Epidermal melanocyte (primary cell): ENCODE measurements around the gene TBC1D10A.

Experiments used
- DNase-seq: peaks from one replicate; pipeline ENCODE4 v3.0.0; 2011; ENCODE audit warnings: low spot score; ENCODE audit not compliant: insufficient read length

Gene TBC1D10A

GRCh38 chr22:30249049-30250038 lies 77.4 kb downstream of the TBC1D10A start:
- DNase-seq: no peak

GRCh38 chr22:30248484-30248883 lies 78.3 kb downstream of the TBC1D10A start:
- no peak for DNase-seq

- no peak for DNase-seq
Observed at GRCh38 chr22:30247974-30248373, 78.8 kb downstream of the TBC1D10A start.

- DNase-seq: no peak
Observed at GRCh38 chr22:30247561-30247960, 79.2 kb downstream of the TBC1D10A start.

GRCh38 chr22:30246814-30247376 lies 79.8 kb downstream of the TBC1D10A start:
- no peak for DNase-seq

- no peak for DNase-seq
Observed at GRCh38 chr22:30245985-30246813, 80.5 kb downstream of the TBC1D10A start, which contains the start of gene LIF. Gene LIF, minus strand, starts transcription at chr22:30246759. Its CDS starts 64 bp downstream, at chr22:30246695.

GRCh38 chr22:30245181-30245984 lies 81.4 kb downstream of the TBC1D10A start:
- DNase-seq: no peak

GRCh38 chr22:30244641-30245040 lies 82.1 kb downstream of the TBC1D10A start:
- DNase-seq: no peak

GRCh38 chr22:30244066-30244465 lies 82.7 kb downstream of the TBC1D10A start:
- no peak for DNase-seq

- DNase-seq: no peak
Observed at GRCh38 chr22:30243661-30244060, 83.1 kb downstream of the TBC1D10A start.
